ENCODE measurements around the gene DNAH10.

DNAH10 gene

DNA sequence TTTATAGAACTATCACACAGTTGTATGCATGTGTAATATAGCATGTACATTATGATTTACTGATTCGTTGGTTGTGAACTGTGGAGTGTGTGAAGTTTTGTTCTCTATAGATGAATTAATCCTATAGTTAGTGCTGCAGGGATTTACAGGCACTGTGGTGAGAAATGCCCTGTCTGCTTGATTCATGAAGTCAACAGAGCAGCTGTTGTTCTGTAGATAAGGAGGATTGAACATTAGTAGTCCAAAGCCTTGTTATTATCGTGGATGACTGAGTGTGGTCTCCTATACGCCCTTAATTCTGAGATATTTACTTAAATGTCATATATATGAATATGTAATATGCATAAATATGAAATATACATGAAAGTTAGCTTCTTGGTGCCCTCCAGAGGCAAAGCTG, 98.3 kb downstream of the DNAH10 start:
- no peak for DNase-seq (ENCODE audit: low read depth)
- no peak overlapping the region for H3K4me3 ChIP-seq (ENCODE audit: low read depth, low read length)

DNA sequence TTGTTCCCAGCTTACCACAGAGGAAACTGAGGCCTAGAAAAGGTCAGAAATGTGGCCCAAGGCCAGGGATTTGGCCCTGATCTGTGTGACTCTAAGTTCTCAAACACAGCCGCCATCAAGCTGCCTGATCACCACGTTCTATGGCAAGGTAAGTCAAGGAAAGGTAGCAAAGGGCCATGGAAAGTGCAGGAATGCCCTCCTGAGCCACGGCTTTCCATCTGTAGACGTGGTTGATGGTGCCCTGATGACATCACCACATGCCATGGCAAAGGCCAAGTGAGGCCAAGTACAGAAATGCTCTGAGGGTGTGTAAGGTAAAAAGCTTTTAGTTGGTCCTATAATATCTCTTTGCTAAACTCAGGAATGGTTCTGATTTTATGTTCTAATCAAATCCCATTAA, 99.3 kb downstream of the DNAH10 start:
- no peak overlapping the region for H3K4me3 ChIP-seq (ENCODE audit: low read depth, low read length)
- DNase-seq (ENCODE audit: low read depth) = no peak

DNA sequence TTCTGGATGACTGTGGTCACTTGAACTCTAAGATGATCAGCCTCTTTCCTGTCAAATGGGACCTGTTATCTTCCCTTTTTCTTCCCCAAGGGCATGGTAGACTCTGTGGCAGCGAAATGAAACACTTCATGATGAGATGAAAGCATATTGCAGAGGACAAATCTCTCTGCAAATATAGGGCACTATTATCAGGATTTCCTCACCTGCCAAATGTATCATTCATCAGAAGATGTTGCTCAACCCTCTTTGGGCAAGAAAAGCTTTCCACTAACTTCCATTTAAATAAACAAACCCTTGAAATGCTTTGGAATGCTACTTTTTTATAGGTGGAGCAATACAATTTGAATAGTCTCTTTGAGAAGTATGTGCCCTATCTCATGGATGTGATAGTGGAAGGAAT, 105.0 kb downstream of the DNAH10 start:
- no peak for DNase-seq (ENCODE audit: low read depth)
- no peak overlapping the region for H3K4me3 ChIP-seq (ENCODE audit: low read depth, low read length)

DNA sequence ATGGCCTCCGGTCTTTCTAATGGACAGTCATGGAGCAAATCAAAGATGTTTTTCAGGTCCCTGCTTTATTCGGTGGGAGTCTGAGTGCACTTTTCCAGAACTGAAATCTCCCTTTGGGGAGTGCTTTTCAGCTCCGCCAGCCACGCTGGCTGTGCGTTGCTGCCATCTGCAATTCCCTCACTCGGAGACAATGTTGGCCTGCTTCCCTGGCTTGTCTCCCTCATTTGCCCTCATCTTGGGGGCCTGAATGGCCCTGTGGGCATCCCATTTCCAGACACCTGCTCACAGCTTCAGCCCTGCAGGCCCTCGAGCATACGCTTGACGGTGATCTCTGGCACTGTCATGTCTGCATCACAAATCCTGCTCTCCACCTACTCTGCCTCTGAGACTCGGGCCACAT, 106.7 kb downstream of the DNAH10 start:
- DNase-seq (ENCODE audit: low read depth) = no peak
- no peak overlapping the region for H3K4me3 ChIP-seq (ENCODE audit: low read depth, low read length)

DNA sequence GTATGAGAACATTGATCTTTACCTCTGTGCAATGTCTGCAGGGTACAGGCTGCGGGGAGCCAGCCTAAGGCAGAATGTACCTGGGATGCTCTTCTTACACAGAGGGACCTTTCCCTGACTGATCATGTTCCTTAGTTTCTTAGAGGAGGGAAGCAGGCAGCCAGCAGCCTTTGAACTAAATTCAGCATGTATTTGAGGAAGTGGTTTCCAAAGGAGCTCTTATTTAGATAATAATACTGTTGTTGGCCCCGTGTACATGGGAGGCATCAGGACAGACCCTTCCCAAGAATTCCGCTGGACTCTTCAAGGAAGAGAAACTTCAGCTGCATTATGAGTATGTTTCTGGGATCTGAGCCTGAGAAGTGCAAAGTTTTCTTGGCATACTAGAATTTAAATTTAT, 111.7 kb downstream of the DNAH10 start:
- no peak overlapping the region for H3K4me3 ChIP-seq (ENCODE audit: low read depth, low read length)
- no peak for DNase-seq (ENCODE audit: low read depth)

DNA sequence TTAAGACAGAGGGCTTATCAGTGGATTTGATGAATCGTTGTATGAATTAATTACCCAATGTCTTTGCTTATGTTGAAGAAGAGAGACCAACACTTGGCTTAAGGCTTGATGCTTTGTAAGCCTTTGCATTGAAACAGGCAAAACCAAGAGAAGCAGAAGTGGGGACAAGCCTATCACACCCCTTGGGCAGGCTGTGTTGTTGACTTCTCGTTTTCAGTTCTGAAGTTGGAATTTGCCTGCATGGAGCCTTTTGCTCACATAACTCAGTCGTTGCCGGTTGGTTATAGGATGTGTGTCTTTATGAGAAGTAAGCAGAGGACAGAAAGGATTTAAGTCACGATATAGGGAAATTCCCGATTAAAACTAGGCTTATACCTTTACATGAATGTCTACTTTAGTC, 115.9 kb downstream of the DNAH10 start:
- no peak overlapping the region for H3K4me3 ChIP-seq (ENCODE audit: low read depth, low read length)
- DNase-seq (ENCODE audit: low read depth) = no peak

DNA sequence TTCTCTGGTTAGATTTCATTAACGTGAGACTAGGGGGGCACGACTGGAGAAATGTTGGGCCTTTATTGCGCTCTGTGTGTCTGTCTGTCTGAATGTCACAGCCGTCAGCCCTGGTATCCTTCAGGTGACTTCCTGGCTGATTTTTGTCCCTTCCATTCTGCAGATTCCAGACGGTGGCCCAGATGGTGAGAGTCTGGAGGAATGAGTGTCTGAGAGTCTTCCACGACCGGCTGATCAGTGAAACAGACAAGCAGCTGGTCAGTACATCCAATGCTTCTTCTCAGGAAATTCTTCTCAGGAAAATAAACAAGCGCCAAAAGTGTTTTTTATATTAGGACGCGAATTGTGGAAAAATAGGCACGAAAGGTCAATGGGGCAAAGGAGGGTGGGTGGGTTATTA, 117.0 kb downstream of the DNAH10 start:
- DNase-seq (ENCODE audit: low read depth) = no peak
- no peak overlapping the region for H3K4me3 ChIP-seq (ENCODE audit: low read depth, low read length)

DNA sequence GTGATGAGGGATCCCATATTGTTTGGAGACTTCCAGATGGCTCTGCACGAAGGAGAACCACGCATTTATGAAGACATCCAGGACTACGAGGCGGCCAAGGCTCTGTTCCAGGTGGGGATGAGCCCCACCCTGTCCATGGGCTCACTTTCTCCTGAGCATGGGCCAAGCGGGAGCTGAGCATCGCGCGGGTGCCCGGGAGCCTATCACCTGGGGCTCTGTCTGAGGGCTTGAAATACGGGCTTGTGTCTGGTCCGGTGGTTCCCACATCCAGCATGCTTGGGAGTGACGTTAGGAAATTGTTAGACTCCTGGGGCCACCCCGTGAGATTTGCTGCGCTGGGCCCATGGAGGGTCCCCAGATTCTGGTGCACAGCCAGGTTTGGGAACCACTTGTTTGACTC, 117.6 kb downstream of the DNAH10 start:
- DNase-seq (ENCODE audit: low read depth) = no peak
- no peak overlapping the region for H3K4me3 ChIP-seq (ENCODE audit: low read depth, low read length)

DNA sequence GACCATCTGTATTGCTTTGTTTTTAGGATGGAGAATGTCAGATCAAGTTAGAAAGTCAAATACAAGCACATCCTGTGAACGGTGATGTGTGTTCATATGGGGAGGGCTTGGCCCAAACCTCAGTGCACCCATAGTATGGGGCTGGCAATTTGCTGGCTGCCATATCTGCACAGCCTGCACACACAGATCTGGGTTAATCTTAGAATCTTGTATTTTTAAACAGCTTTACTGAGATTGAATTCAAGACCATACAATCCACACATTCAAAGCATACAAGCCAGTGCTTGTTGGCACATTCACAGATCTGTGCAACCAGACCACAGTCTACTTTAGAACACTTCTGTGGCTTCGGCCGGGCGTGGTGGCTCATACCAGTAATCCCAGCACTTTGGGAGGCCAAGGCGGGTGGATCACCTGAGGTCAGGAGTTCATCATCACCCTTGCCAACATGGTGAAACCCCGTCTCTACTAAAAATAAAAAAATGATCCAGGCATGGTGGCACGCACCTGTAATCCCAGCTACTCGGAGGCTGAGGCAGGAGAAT, 120.1 kb downstream of the DNAH10 start:
- no peak overlapping the region for H3K4me3 ChIP-seq (ENCODE audit: low read depth, low read length)
- DNase-seq (ENCODE audit: low read depth) = no peak

DNA sequence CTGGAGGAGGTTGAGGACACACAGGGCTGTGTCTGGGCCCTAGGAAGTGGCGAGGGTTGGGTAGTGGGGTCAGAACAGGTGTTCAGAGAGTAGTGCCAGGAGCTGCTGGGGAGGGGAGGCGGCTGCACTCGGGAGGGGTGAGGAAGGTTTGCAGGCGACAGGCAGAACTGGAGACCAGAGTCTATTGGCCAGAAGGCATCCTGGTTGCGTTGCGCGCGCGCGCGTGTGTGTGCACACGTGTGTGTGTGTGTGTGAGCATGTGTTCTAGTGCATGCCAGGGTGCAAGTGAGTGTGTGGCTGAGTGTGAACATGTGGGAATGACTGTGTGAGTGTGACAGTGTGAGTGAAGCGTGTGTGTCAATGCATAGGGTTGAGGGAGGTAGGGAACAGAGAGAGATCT, 124.2 kb downstream of the DNAH10 start:
- H3K4me3 ChIP-seq (ENCODE audit: low read depth, low read length) = no peak overlapping the region
- DNase-seq (ENCODE audit: low read depth) = no peak

DNA sequence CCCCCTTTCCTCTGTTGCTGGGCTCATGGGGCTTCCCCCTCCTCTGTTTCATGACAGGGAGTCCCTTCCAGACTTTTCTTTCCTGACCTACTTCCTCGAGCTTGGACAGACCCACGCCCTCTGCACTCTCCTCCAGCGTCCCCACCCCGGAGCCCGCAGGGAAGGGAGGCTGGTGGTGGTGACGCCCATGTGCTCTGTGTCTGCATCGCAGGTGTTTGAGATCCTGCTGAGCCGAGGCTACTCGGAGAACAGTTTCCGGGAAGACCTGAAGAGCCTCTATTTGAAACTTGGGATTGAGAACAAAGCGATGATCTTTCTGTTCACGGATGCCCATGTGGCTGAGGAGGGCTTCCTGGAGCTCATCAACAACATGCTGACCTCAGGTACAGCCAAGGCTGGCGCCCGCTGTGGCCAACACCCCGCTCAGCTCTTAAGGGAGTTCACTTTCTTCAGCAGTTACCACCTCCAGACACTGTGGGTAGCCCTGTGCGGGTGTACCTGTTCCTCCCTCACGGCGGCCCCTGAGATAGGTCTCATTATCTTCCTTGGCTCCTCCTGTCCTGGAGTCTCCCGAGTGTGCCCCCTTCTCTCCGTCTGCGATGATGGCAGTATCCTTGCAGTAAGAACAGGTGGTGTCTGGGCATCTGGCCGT, 125.0 kb downstream of the DNAH10 start:
- no peak for DNase-seq (ENCODE audit: low read depth)
- H3K4me3 ChIP-seq (ENCODE audit: low read depth, low read length) = no peak overlapping the region

DNA sequence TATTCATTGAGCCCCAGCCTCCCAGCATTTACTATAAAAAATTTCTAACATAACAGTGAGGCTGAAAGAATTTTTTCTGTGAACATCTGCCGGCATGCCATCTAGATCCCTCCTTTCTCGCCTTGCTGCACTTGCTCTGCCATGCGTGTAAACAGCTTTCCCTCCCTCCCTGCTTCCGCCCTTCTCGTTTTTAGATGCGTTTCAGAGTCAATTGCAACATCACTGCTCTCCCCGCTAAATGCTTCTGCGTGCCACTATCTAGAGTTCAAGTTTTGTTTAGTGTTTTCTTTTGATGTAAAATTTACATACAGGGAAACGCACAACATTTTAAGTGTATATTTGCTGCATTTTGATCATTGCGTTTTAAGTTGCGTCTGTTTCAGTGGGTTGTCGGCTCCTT, 126.9 kb downstream of the DNAH10 start:
- H3K4me3 ChIP-seq (ENCODE audit: low read depth, low read length) = no peak overlapping the region

DNA sequence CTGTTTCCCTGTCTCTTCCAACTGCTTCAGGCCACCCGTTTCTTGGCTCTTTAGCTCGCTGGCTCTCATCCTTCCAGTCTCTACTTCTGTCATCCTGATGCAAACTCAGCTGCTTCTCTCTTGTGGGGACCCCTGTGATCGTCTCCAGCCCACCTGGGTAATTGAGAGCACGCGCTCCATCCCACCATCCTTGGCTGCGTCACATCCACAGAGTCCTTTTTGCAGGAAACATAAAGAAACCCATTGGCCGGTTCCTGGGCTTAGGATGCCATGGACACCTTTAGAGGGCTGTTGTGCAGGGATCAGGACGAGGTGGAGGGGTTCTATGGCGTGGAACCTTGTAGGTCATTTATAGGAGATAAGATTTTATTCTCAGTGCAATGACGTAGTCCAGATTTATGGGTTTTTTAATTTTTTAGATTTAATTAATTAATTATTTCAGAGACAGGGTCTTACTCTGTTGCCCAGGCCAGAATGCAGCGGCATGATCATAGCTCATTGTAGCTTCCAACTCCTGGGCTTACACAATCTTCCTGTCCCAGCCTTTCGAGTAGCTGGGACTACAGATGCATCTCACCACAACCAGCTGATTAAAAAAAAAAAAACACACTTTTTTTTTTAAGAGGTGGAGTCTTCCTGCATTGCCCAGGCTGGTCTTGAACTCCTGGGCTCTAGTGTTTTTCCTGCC, 127.9 kb downstream of the DNAH10 start:
- DNase-seq (ENCODE audit: low read depth) = no peak
- H3K4me3 ChIP-seq (ENCODE audit: low read depth, low read length) = no peak overlapping the region

More for the DNA sequence above, 126.9 kb downstream of the DNAH10 start:
- no peak for DNase-seq (ENCODE audit: low read depth)

DNA sequence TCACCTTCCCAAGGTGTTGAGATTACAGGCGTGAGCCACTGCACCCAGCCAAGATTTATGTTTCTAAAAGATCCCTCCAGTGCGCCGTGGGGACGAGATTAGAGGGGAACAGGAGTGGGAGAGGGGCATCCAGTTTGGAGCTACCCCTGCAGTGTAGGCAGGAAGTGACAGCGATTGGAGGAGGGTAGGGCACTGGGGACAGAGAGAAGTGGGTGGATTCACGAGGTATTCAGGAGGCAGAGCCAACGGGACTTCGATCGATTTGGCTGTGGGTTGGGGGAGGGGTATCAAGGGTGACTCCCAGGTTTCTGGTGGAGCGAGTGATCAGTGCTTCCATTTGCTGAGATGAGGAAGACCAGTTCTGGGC, 128.4 kb downstream of the DNAH10 start:
- DNase-seq (ENCODE audit: low read depth) = no peak
- no peak overlapping the region for H3K4me3 ChIP-seq (ENCODE audit: low read depth, low read length)

DNA sequence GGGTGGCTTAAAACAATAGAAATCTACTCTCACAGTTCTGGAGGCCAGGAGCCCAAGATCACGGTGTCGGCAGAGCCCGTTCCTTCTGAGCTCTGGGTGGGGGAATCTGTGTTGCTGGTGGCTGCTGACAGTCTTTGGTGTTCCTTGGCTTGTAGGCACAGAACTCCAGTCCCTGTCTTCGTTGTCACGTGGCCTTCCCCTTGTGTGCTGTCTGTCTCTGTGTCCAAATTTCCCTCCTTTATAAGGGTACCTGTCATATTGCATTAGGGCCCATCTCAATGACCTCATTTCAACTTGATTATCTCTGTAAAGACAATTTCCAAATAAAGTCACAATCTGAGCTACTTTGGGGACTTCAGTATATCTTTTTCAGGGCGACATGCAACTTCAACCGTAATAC, 128.9 kb downstream of the DNAH10 start:
- H3K4me3 ChIP-seq (ENCODE audit: low read depth, low read length) = no peak overlapping the region
- DNase-seq (ENCODE audit: low read depth) = no peak

DNA sequence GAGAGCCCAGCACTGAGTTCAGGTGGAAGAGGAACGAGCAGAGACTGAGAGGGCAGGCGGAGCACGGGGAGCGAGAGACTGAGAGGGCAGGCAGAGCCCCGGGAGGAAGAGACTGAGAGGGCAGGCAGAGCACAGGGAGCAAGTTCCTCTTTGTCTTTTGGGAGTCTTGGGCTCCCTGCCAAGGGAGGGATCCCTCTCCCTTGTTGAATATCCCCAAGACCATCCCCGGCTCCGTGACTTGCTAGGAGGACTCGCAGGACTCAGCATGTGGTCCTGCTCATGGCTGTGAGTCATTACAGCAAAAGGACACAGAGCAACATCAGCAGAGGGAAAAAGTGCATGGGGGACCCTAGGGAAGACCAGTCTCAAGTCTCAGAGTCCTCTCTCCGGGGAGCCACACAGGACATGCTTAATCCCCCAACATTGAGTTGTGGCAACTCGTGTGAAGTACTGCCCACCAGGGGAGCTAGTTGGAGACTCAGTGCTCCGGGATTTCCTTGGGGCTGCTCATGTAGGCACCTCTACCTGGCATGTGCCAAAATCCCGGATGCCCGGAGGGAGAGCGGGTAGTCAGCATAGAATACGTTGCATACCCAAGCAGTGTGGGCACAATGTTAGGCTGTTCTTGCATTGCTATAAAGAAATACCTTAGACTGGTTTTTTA, 129.5 kb downstream of the DNAH10 start:
- no peak overlapping the region for H3K4me3 ChIP-seq (ENCODE audit: low read depth, low read length)
- no peak for DNase-seq (ENCODE audit: low read depth)

DNA sequence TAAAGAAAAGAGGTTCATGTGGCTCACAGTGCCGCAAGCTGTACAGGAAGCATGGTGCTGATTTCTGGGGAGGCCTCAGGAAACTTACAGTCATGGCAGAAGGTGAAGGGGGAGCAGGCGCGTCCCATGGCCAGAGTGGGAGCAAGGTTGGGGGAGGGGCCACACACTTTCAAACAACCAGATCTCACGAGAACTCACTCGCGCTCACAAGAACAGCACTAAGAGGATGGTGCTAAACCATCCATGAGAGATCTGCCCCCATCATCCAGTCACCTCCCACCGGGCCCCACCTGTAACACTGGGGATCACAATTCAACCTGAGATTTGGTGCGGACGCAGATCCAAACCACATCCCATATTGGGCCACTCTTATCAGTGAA, 130.1 kb downstream of the DNAH10 start:
- no peak for DNase-seq (ENCODE audit: low read depth)
- no peak overlapping the region for H3K4me3 ChIP-seq (ENCODE audit: low read depth, low read length)

DNA sequence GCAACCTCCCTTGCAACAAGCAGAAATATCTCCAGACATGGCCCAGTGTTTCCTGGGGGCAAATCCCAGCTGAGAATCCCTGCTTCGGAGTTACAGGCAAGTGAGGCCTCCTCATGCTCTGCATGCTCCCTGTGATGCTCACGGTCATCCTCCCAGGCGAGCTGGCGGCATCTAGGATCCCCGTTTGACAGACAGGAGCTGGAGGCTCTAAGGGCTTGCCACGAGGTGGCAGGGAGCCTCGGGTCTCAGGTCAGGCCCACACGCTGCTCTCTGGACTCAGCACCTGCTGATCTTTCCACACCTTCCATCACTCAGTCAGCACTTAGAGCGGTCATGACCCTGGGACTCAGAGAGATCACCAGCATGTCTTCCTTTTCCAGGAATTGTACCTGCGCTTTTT, 130.8 kb downstream of the DNAH10 start:
- DNase-seq (ENCODE audit: low read depth) = no peak
- no peak overlapping the region for H3K4me3 ChIP-seq (ENCODE audit: low read depth, low read length)

DNA sequence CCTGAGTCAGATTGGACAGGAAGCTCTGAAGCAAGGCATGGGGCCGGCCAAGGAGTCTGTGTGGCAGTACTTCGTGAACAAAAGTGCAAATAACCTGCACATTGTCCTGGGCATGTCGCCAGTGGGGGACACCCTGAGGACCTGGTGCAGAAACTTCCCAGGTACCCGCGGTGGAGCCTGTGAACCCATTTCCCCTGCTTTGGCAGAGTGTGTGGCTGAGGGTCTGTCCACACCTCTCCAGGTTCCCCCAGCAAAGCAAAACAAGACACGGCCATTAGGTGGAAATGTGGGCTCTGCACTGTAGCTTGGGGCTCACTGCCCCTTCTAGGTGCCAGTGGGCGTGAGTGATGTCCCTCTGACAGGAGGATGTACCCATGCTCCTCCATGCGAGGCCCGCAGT, 131.2 kb downstream of the DNAH10 start:
- H3K4me3 ChIP-seq (ENCODE audit: low read depth, low read length) = no peak overlapping the region
- DNase-seq (ENCODE audit: low read depth) = no peak

DNA sequence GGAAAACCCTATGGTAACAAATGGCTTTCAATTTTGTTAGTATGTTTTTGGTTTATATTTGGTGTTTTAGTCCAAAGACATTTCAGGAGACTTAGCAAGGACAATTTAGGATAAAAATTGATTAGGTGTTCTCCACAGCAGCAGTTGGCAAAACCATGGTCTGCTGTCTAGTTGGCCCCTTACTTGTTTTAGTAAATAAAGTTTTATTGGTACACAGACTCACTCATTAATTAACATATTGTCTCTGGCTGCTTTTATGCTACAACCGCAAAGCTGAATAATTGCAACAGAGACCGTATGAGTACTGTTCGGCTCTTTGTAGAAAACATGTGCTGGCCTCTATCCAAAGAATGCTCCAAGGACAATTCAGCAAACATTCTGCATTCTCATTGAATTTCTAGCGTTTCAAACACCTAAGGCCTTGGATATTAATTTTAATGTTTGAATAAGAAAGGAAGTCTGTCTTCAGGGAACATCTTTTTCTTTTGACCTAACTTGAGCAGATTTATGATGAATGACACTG, 132.8 kb downstream of the DNAH10 start:
- DNase-seq (ENCODE audit: low read depth) = no peak
- H3K4me3 ChIP-seq (ENCODE audit: low read depth, low read length) = no peak overlapping the region

DNA sequence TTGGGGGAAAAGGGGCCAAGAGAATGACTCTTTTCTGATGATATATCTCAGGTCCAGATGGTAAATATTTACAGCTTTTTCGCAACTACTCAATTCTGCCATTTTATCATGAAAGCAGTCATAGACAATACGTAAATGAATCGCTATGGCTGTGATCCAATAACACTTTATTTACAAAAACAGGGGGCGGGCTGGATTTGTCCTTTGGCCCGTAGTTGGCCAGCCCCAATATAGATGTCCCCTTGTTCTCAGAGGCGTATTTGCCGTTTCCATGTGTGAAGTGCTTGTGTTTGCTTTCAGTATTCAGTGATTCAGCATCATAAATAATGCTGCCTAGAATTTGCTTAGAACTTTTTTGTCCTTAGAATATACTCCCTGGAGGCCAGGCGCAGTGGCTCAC, 133.3 kb downstream of the DNAH10 start:
- no peak overlapping the region for H3K4me3 ChIP-seq (ENCODE audit: low read depth, low read length)
- DNase-seq (ENCODE audit: low read depth) = no peak
